CD4-positive, CD25-positive, alpha-beta regulatory T cell (primary cell): Measurements from ENCODE around the gene ECSIT. TPM values are rescaled to one million over a fixed set of nuclear protein-coding genes. Genes with fewer than 3 reads are reported as not detected.
"Not testable (repeated sequence)": the region's sequence is repeated elsewhere in the genome, so short reads cannot be mapped to it uniquely, and the experiment has no call there.

Source experiments
- ATAC-seq, 2 donors: fragments of 150-1000 bp; cut with Tn5 transposase; one replicate each; pipeline ENCODE4 v1.10.0; 2021; ENCODE audit warnings: low read depth in 2 of 2, moderate number of reproducible peaks in 2 of 2, moderate library complexity in 1 of 2
- DNase-seq, 3 donors: peaks; one replicate each; pipeline versions ENCODE4 v3.0.0 to v3.0.0-alpha.2; 2012 to 2022; ENCODE audit warnings: mixed read lengths in 1 of 3
- H3K27ac ChIP-seq: one replicate; pipeline ENCODE4 v1.7.0; 2013; ENCODE audit warnings: mild to moderate bottlenecking, low read length; ENCODE audit not compliant: insufficient read depth, poor library complexity, severe bottlenecking
- H3K27me3 ChIP-seq: one replicate; pipeline ENCODE4 v1.7.0; 2013; ENCODE audit warnings: low read length; ENCODE audit not compliant: control insufficient read depth, insufficient read depth
- H3K36me3 ChIP-seq: one replicate; pipeline ENCODE4 v1.7.0; 2013; ENCODE audit warnings: mild to moderate bottlenecking, low read length, moderate library complexity; ENCODE audit not compliant: control insufficient read depth, insufficient read depth
- H3K4me1 ChIP-seq: 2 replicates; pipeline ENCODE4 v1.7.0; 2013; ENCODE audit warnings: mild to moderate bottlenecking, low read length; ENCODE audit not compliant: insufficient read depth, control insufficient read depth, poor library complexity, severe bottlenecking
- H3K4me3 ChIP-seq: one replicate; pipeline ENCODE4 v1.7.0; 2013; ENCODE audit warnings: low read depth, mild to moderate bottlenecking, low read length, moderate library complexity
- H3K9me3 ChIP-seq, 2 experiments: 1 replicate in 1 of 2; 2 replicates in 1 of 2; pipeline ENCODE4 v1.7.0; 2013; ENCODE audit warnings: low read length in 2 of 2, mild to moderate bottlenecking in 1 of 2, moderate library complexity in 1 of 2; ENCODE audit not compliant: control insufficient read depth in 2 of 2
- H3K27ac Mint-ChIP-seq, 3 donors: one replicate each; pipeline ENCODE4 v1.8.0; 2020 to 2022; ENCODE audit warnings: mild to moderate bottlenecking in 3 of 3, mixed read lengths in 3 of 3, moderate library complexity in 2 of 3
- H3K27me3 Mint-ChIP-seq: one replicate; pipeline ENCODE4 v1.8.0; 2022; ENCODE audit warnings: mild to moderate bottlenecking, mixed read lengths
- H3K36me3 Mint-ChIP-seq: one replicate; pipeline ENCODE4 v1.8.0; 2020; ENCODE audit warnings: mixed read lengths
- H3K4me1 Mint-ChIP-seq, 4 donors: one replicate each; pipeline ENCODE4 v1.8.0; 2020 to 2022; ENCODE audit warnings: mixed read lengths in 4 of 4, mild to moderate bottlenecking in 1 of 4
- H3K4me3 Mint-ChIP-seq, 4 donors: one replicate each; pipeline ENCODE4 v1.8.0; 2020 to 2022; ENCODE audit warnings: mild to moderate bottlenecking in 4 of 4, mixed read lengths in 4 of 4, moderate library complexity in 3 of 4
- H3K9me3 Mint-ChIP-seq, 7 donors: one replicate each; pipeline ENCODE4 v1.8.0; 2020 to 2022; ENCODE audit warnings: mixed read lengths in 7 of 7, mild to moderate bottlenecking in 3 of 7, moderate library complexity in 2 of 7
- polyA plus RNA-seq, 4 donors: library from polyadenylated mRNA; unstranded; fragments of 300-500 nt; fragmentation: Illumina TruSeq; gene quantifications; one replicate each; pipeline ENCODE4 v1.2.3, GENCODE V29; 2021
- total RNA-seq: library from RNA; stranded (reverse); gene quantifications from one replicate; pipeline ENCODE4 v1.2.3, GENCODE V29; 2022

Gene ECSIT
- total and polyA plus RNA-seq, 5 donors from 2014 or later, result 27.3 to 39.3 (median 36.9) TPM

GRCh38 chr19:11460207-11460606 lies 68.7 kb downstream of the ECSIT start:
- Mint-ChIP-seq H3K36me3 (no peaks in the 10 kb centered on the region), H3K27ac (no peak overlapping the region), H3K27me3 (peaks cover 11% of the 10 kb centered on the region), H3K4me3 (no peak overlapping the region), H3K4me1 (peaks cover 0 to 4% (median 1%) of the 10 kb centered on the region in 4 donors), H3K9me3 (no peaks in the 10 kb centered on the region)
- no peak overlapping the region for H3K27ac ChIP-seq
- H3K4me1 ChIP-seq, result no peaks in the 10 kb centered on the region
- no peaks in the 10 kb centered on the region for H3K36me3 ChIP-seq
- DNase-seq (no peak), ATAC-seq (no peak)
- no peaks in the 10 kb centered on the region for H3K27me3 ChIP-seq
- H3K4me3 ChIP-seq, result no peak overlapping the region
- H3K9me3 ChIP-seq, result no peaks in the 10 kb centered on the region

GRCh38 chr19:11458912-11459311 lies 70.0 kb downstream of the ECSIT start:
- not testable (repeated sequence) for DNase-seq, H3K9me3 Mint-ChIP-seq, H3K27me3 ChIP-seq, H3K36me3 ChIP-seq, H3K4me3 ChIP-seq, H3K9me3 ChIP-seq, ATAC-seq, H3K27ac Mint-ChIP-seq, H3K4me3 Mint-ChIP-seq, H3K27ac ChIP-seq, H3K4me1 ChIP-seq, H3K4me1 Mint-ChIP-seq, H3K36me3 Mint-ChIP-seq
- H3K27me3 Mint-ChIP-seq, result peaks cover 11% of the 10 kb centered on the region

- H3K27ac Mint-ChIP-seq, result no peak overlapping the region
- H3K27ac ChIP-seq, result no peak overlapping the region
- no peak overlapping the region for H3K4me3 ChIP-seq
- no peaks in the 10 kb centered on the region for H3K36me3 Mint-ChIP-seq
- DNase-seq, result no peak
- H3K27me3 ChIP-seq, result no peaks in the 10 kb centered on the region
- H3K36me3 ChIP-seq, result no peaks in the 10 kb centered on the region
- H3K9me3 Mint-ChIP-seq, result no peaks in the 10 kb centered on the region
- H3K9me3 ChIP-seq, result no peaks in the 10 kb centered on the region
- ATAC-seq, result no peak
- no peak overlapping the region for H3K4me3 Mint-ChIP-seq
- H3K27me3 Mint-ChIP-seq, result peaks cover 11% of the 10 kb centered on the region
- peaks cover 0 to 4% (median 1%) of the 10 kb centered on the region in 4 donors for H3K4me1 Mint-ChIP-seq
- no peaks in the 10 kb centered on the region for H3K4me1 ChIP-seq
Observed at GRCh38 chr19:11458236-11458900, 70.6 kb downstream of the ECSIT start.

DNA sequence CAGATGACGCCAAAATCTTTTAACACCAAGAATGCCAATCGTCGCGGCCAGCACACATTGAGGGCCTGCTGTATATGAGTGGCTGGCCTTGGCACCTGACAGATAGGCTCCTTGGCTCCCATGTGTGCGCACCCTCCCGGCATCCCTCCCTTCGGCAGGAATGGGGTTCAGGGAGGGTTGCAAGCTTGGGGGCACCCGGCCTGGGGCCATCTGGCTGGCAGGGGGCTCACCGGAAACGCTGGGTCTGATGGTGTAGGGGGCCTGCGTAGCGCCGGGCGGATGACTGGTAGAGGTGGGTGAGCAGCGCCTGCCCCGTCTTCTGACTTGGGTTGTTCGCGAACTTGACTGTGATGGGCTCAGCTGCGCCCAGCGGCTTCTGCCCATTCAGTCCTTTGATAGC lies 71.1 kb downstream of the ECSIT start:
- Histone ChIP-seq H3K4me3 (no peak overlapping the region), H3K36me3 (no peaks in the 10 kb centered on the region), H3K9me3 (no peaks in the 10 kb centered on the region), H3K27ac (no peak overlapping the region), H3K27me3 (no peaks in the 10 kb centered on the region), H3K4me1 (no peaks in the 10 kb centered on the region)
- Mint-ChIP-seq H3K36me3 (no peaks in the 10 kb centered on the region), H3K27ac (no peak overlapping the region), H3K9me3 (no peaks in the 10 kb centered on the region), H3K27me3 (peaks cover 11% of the 10 kb centered on the region), H3K4me1 (peaks cover 0 to 2% (median 0%) of the 10 kb centered on the region in 4 donors), H3K4me3 (no peak overlapping the region)
- no peak for ATAC-seq
- no peak for DNase-seq

DNA sequence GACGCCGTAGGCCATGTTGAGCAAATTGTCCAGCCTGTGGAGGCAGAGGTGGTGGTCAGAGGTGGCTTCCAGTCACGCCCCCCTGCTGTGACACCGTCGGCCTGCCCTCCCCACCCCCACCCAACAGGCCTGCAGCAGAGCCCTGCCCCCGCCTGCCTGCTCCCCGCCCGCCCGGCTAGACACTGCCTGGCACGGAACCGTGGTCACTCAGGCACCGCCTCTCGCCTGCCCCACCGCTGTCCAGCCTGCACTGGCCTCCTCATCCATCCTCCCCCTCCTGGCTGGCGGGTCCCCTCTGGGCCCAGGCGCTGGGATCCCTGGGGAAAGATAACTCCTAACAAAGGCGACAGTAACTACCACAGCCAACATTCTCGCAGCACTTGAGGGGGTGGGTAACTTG lies 71.8 kb downstream of the ECSIT start:
- H3K27ac Mint-ChIP-seq, result no peak overlapping the region
- peaks cover 11% of the 10 kb centered on the region for H3K27me3 Mint-ChIP-seq
- no peak overlapping the region for H3K4me3 ChIP-seq
- no peaks in the 10 kb centered on the region for H3K4me1 ChIP-seq
- H3K36me3 Mint-ChIP-seq, result no peaks in the 10 kb centered on the region
- H3K36me3 ChIP-seq, result no peaks in the 10 kb centered on the region
- peaks cover 0 to 3% (median 0%) of the 10 kb centered on the region in 4 donors for H3K4me1 Mint-ChIP-seq
- no peak overlapping the region for H3K4me3 Mint-ChIP-seq
- H3K9me3 Mint-ChIP-seq, result no peaks in the 10 kb centered on the region
- DNase-seq, result no peak
- H3K27ac ChIP-seq, result no peak overlapping the region
- no peak for ATAC-seq
- no peaks in the 10 kb centered on the region for H3K9me3 ChIP-seq
- H3K27me3 ChIP-seq, result no peaks in the 10 kb centered on the region

GRCh38 chr19:11456659-11457058 lies 72.3 kb downstream of the ECSIT start:
- no peak overlapping the region for H3K27ac ChIP-seq
- H3K4me3 ChIP-seq, result no peak overlapping the region
- no peak overlapping the region for H3K27ac Mint-ChIP-seq
- H3K36me3 Mint-ChIP-seq, result no peaks in the 10 kb centered on the region
- ATAC-seq (no peak), DNase-seq (no peak)
- no peaks in the 10 kb centered on the region for H3K27me3 ChIP-seq
- H3K4me3 Mint-ChIP-seq, result no peak overlapping the region
- peaks cover 0 to 3% (median 0%) of the 10 kb centered on the region in 4 donors for H3K4me1 Mint-ChIP-seq
- H3K4me1 ChIP-seq, result no peaks in the 10 kb centered on the region
- no peaks in the 10 kb centered on the region for H3K36me3 ChIP-seq
- no peaks in the 10 kb centered on the region for H3K9me3 ChIP-seq
- H3K9me3 Mint-ChIP-seq, result no peaks in the 10 kb centered on the region
- peaks cover 11% of the 10 kb centered on the region for H3K27me3 Mint-ChIP-seq

Other genes with a start within 250 kb of the ECSIT start
- not detected for gene TSPAN16, start 233.0 kb downstream of the ECSIT start, total RNA-seq
- gene TSPAN16, start 233.0 kb downstream of the ECSIT start, polyA plus RNA-seq, result not detected
- gene RAB3D, start 189.5 kb downstream of the ECSIT start, total RNA-seq, result 13.4 TPM
- gene RAB3D, start 189.5 kb downstream of the ECSIT start, polyA plus RNA-seq, result 1 to 10 TPM; 5.1 to 7.6 (median 6.0) TPM
- 24.0 TPM for gene TMEM205, start 182.9 kb downstream of the ECSIT start, total RNA-seq
- 10 to 100 TPM; 69.0 to 88.3 (median 73.8) TPM for gene TMEM205, start 182.9 kb downstream of the ECSIT start, polyA plus RNA-seq
- gene CCDC159, start 182.6 kb downstream of the ECSIT start, total RNA-seq, result 66.5 TPM
- gene CCDC159, start 182.6 kb downstream of the ECSIT start, polyA plus RNA-seq, result 10 to 100 TPM; 18.7 to 23.1 (median 21.7) TPM
- gene PLPPR2, start 173.7 kb downstream of the ECSIT start, total RNA-seq, result 10.4 TPM
- 1 to 10 TPM in 3 of 4 donors, under 1 TPM in 1; 0.86 to 2.4 (median 2.1) TPM for gene PLPPR2, start 173.7 kb downstream of the ECSIT start, polyA plus RNA-seq
- gene SWSAP1, start 154.5 kb downstream of the ECSIT start, total RNA-seq, result 3.0 TPM
- 1 to 10 TPM; 5.6 to 8.4 (median 7.0) TPM for gene SWSAP1, start 154.5 kb downstream of the ECSIT start, polyA plus RNA-seq
- gene EPOR, start 144.8 kb downstream of the ECSIT start, total RNA-seq, result 10.3 TPM
- gene EPOR, start 144.8 kb downstream of the ECSIT start, polyA plus RNA-seq, result 1 to 10 TPM; 7.3 to 9.2 (median 8.9) TPM
- gene RGL3, start 109.8 kb downstream of the ECSIT start, total RNA-seq, result not detected
- gene RGL3, start 109.8 kb downstream of the ECSIT start, polyA plus RNA-seq, result not detected
- not detected for gene ODAD3, start 94.0 kb downstream of the ECSIT start, total RNA-seq
- gene ODAD3, start 94.0 kb downstream of the ECSIT start, polyA plus RNA-seq, result not detected
- gene PRKCSH, start 93.5 kb downstream of the ECSIT start, total RNA-seq, result 244 TPM
- 10 to 100 TPM; 29.0 to 38.0 (median 31.5) TPM for gene PRKCSH, start 93.5 kb downstream of the ECSIT start, polyA plus RNA-seq
- gene ELAVL3, start 48.1 kb downstream of the ECSIT start, total RNA-seq, result not detected
- not detected for gene ELAVL3, start 48.1 kb downstream of the ECSIT start, polyA plus RNA-seq
- gene ZNF653, start 23.3 kb downstream of the ECSIT start, total RNA-seq, result 12.2 TPM
- gene ZNF653, start 23.3 kb downstream of the ECSIT start, polyA plus RNA-seq, result 1 to 10 TPM; 1.3 to 2.9 (median 2.6) TPM
- not detected for gene CNN1, start 9.7 kb upstream of the ECSIT start, total RNA-seq
- gene CNN1, start 9.7 kb upstream of the ECSIT start, polyA plus RNA-seq, result not detected
- 48.9 TPM for gene ELOF1, start 30.1 kb upstream of the ECSIT start, total RNA-seq
- gene ELOF1, start 30.1 kb upstream of the ECSIT start, polyA plus RNA-seq, result 100 to 1,000 TPM; 105 to 113 (median 108) TPM
- gene ACP5, start 48.5 kb upstream of the ECSIT start, total RNA-seq, result 40.4 TPM
- gene ACP5, start 48.5 kb upstream of the ECSIT start, polyA plus RNA-seq, result 10 to 100 TPM; 21.6 to 33.5 (median 32.3) TPM
- gene ZNF627, start 68.3 kb upstream of the ECSIT start, total RNA-seq, result 6.4 TPM
- gene ZNF627, start 68.3 kb upstream of the ECSIT start, polyA plus RNA-seq, result 10 to 100 TPM; 10.6 to 14.3 (median 10.9) TPM
- gene ZNF823, start 209.8 kb upstream of the ECSIT start, total RNA-seq, result 4.8 TPM
- gene ZNF823, start 209.8 kb upstream of the ECSIT start, polyA plus RNA-seq, result 1 to 10 TPM; 1.6 to 4.2 (median 2.5) TPM
- gene ZNF441, start 237.9 kb upstream of the ECSIT start, total RNA-seq, result 2.7 TPM
- 1 to 10 TPM; 3.7 to 6.3 (median 5.1) TPM for gene ZNF441, start 237.9 kb upstream of the ECSIT start, polyA plus RNA-seq